IPS-18c (cell line): ENCODE measurements around the gene PPP2R2C.

Source experiments
- H3K4me3 ChIP-seq: 2 replicates; pipeline ENCODE4 v1.7.0; 2013; ENCODE audit warnings: low read depth, mild to moderate bottlenecking, low read length, moderate library complexity; ENCODE audit not compliant: insufficient read depth
- H3K9me3 ChIP-seq: one replicate; pipeline ENCODE4 v1.6.1; 2013; ENCODE audit warnings: mild to moderate bottlenecking, low read length, moderate library complexity; ENCODE audit not compliant: control insufficient read depth, insufficient read depth

PPP2R2C gene

DNA sequence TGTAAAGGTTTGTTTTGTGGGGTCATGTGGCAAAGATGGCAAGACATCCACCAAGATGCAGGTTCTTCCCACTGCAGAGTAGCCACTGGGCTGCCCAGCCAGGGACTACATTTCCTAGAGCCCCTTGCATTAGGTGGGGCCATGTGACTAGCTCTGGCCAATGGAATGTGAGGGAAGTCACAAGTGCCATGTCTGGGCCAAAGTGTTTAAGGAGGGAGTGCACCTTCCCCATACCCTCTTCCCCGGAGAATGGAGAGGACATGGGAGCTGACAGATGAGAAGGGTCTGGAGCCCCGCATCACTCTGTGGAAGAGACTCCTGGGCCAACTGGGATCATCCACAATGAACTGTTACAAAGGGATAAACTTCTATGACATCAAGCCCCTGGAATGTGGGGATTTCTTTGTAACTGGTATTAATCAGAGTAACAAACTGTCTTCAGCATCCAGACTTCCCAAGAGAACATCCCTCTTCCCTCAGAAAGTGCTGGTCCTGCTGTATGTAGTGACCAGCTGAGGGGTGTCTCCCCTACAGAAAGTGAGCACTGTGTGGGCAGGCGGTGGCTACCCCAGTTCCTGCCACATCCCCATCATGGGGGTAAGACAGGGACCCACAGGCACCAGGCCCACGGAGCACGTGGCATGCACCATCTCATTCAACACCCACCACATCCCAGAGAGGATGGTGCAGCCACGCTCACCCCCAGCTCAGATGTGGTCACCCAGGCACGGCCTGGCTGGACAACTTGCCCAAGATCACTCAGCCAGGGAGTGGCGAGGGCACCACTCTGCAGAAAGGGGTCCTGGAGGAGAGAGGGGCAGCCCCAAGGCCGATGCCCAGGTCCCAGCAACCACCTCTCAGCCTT is 10.9 kb downstream of the PPP2R2C start:
- no peaks in the 10 kb centered on the region for H3K9me3 ChIP-seq
- no peak overlapping the region for H3K4me3 ChIP-seq

DNA sequence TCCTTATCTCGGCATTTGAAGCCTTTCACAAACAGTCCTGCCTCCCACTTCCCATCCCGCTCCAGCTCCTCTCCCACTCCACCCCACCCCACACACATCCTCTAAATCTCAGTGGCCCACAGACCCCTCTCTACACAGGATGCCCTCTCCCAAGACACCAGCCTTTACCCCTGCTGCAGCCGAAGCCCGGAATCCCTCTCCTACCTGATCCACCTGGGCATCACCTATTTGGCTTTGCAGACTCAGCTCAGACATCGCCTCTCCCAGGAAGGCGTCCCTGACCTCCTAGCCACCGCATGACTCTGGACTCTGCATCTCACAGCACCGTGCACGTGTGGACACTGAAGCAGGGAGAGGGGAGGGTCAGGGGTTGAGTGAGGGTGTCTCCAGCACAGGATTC is 11.5 kb downstream of the PPP2R2C start:
- no peaks in the 10 kb centered on the region for H3K9me3 ChIP-seq
- no peak overlapping the region for H3K4me3 ChIP-seq

GRCh38 chr4:6458528-6458927 is 13.9 kb downstream of the PPP2R2C start:
- no peaks in the 10 kb centered on the region for H3K9me3 ChIP-seq
- no peak overlapping the region for H3K4me3 ChIP-seq

DNA sequence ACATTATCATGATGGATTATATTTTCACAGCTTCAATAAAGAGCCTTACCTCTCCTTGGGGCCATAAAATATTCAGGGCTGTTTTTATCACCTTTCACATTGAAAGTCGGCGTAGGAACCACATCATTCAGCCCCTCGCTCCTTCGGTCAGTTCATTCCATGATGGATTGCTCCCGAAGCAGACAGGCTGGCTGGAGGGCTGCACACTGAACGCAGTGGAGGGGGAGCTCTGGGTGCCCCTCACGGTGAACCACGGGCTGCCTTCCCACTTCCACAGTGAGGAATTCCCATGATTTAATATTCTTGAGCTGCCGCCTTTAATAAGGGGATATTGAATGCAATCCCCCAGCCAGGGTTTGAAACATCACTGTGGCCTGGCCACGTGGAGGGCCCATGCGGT is 16.0 kb downstream of the PPP2R2C start:
- H3K9me3 ChIP-seq, result no peaks in the 10 kb centered on the region
- no peak overlapping the region for H3K4me3 ChIP-seq

GRCh38 chr4:6454112-6454910 is 18.1 kb downstream of the PPP2R2C start:
- no peaks in the 10 kb centered on the region for H3K9me3 ChIP-seq
- H3K4me3 ChIP-seq, result no peak overlapping the region

DNA sequence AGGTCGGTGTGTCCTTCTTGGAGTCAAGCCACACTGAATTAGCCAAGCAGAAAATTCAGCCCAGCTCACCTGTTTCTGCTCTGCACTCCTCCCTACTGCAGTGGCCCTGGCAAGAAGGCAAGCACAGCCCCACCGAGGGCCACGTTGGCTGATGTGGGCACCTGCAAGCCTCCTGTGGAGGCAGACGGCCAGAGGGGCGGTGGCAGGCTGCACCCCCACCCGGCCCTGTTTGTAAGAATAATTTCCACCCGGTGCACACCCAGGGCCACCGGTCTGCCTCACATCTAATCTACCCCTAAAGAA is 18.8 kb downstream of the PPP2R2C start:
- no peak overlapping the region for H3K4me3 ChIP-seq
- no peaks in the 10 kb centered on the region for H3K9me3 ChIP-seq

DNA sequence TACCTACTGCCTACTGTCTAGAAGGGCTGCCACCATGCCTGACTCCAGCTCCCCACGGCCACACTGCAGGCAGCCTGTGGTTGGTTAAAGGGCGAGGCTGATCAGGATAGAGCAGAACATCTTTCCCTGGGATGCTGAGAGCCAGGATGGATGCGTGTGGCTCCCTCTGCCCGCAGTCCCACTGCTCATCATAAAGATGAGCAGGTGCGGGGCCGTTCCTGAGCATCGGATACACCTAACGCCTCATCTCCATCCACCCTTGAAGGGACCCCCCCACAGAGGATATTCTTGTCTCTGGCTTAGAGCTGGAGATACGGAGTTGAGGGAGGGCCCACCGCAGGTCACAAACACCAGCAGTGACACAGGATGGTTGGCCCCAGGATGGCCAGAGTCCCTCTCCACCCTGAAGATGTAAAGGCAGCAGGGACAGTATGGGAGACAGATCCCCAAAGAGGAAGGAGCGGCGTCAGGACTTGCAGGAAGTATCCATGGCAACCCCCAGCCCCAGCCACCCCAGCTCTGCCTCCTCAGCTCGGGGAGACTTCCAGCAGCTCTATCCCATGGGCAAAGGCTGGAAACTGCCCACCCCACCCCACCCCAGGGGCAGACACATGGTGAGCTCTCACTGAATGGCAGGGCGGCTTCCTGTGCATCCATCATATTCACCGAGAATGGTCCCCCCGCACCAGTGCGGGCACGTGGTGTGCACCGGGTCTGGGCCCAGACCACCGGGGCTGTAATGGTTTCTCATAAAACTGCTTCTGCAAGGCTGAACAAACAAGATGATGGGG is 19.3 kb downstream of the PPP2R2C start:
- H3K9me3 ChIP-seq, result no peaks in the 10 kb centered on the region
- H3K4me3 ChIP-seq, result no peak overlapping the region

GRCh38 chr4:6452116-6452896 is 20.1 kb downstream of the PPP2R2C start:
- Histone ChIP-seq H3K4me3 (no peak overlapping the region), H3K9me3 (no peaks in the 10 kb centered on the region)

GRCh38 chr4:6451309-6451708 is 21.1 kb downstream of the PPP2R2C start:
- H3K4me3 ChIP-seq, result no peak overlapping the region
- H3K9me3 ChIP-seq, result no peaks in the 10 kb centered on the region

- Histone ChIP-seq H3K4me3 (no peak overlapping the region), H3K9me3 (no peaks in the 10 kb centered on the region)
Measured at GRCh38 chr4:6450709-6451108, 21.7 kb downstream of the PPP2R2C start.

- no peak overlapping the region for H3K4me3 ChIP-seq
- H3K9me3 ChIP-seq, result no peaks in the 10 kb centered on the region
Measured at GRCh38 chr4:6449746-6450369, 22.6 kb downstream of the PPP2R2C start.

GRCh38 chr4:6449335-6449734 is 23.1 kb downstream of the PPP2R2C start:
- no peak overlapping the region for H3K4me3 ChIP-seq
- H3K9me3 ChIP-seq, result no peaks in the 10 kb centered on the region

DNA sequence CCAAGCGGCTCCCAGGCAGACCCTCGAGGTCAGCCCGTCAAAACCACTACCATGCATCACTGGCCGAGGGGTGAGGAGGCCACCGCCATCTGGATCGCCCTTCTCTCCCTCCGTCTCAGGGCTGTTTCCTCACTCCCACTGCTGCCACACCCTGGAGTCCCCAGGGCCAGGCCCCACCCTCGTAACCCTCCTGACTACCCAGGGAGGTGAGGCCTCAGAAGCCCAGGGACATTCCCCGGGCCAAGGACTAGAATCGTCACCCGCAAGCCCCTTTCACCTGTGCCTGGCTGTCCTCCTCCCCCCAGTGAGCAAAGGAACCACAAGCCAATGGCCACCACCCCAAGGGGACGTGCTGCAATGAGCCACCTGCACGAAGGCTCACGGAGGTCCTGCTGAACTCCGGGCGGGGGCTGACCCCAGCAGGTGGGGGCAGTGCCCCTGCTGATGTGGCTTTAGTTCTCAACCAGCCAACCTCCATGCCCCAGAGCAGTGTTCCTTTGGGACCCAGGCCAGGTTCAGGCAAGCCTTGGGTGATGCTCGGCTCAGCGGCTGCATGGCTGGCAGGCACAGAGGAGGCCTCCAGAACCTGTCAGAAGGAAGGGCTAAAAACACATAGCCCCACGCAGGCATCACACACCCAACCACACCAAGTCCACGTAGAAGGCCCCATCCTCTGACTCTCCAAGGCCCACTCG is 23.8 kb downstream of the PPP2R2C start:
- Histone ChIP-seq H3K9me3 (no peaks in the 10 kb centered on the region), H3K4me3 (no peak overlapping the region)

DNA sequence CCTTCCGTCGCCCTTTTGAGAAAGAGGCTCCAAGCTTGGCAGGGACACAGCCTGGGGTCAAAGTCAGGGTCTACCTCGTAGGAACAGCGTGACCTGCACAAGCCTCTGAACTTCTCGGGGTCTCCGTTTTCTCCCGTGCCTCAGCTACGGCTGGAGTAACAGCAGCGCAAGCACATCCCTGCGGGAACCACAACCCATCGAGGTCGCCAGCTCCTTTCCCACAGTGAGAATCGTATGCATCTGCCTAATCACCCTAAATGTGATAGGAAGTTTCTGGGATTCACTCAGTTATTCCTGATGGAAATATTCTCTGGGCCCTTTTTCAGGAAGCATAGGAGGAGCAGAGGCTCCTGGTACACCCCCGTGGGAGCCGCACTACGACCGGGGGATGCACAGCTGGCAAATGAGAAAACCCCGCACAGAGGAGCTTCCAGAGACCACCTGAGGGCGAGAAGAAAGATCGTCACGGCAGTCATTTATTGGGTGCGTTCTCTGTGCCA is 24.7 kb downstream of the PPP2R2C start:
- Histone ChIP-seq H3K9me3 (no peaks in the 10 kb centered on the region), H3K4me3 (no peak overlapping the region)

DNA sequence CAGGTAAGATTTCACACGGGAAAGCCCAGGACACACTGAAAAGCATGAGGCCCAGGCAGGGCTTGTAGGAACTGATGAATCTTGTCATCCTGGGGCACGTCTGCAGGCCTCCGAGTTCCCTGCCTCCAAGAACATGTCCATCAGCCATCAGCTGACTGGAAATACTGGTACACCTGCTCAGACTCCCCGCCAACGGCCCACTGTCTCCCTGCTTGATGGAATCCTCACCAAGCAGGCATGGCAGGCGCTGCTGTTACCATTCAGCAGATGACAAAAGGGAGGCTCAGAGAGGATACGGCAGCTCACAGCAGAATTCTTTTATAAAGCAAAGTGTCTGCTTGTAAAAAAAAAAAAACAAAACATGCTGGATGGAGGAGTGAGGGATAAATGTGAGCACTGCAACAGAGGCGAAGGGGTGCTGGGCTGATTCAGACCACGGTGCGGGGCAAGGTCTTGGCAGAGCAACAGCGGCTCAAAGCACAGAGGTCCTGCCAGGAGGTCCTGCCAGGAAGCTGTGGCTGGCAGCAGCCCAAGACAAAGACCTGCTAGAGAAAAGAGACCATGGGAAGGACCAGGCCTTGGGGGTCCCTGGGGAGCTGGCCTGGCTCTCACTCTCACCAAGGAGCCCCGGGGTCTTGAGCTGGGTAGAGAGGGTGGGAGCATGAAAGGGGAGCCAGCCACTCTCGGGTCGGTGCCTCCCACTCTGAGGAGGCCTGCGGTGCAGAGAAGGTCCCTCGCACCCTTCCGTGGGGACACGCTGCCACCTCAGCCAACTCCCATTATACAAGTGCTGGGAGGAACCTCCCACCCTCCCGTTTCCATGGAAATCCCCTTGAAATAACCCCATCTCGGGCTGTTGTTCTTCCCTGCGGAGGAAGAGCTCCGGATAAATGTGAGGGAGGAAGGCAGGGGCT is 25.6 kb downstream of the PPP2R2C start:
- no peaks in the 10 kb centered on the region for H3K9me3 ChIP-seq
- H3K4me3 ChIP-seq, result no peak overlapping the region
